Right kidney (tissue), 9 donors: ENCODE measurements around the gene SANBR.
"Not testable (repeated sequence)": the region's sequence is repeated elsewhere in the genome, so short reads cannot be mapped to it uniquely, and the experiment has no call there.

Source experiments
- DNase-seq: peaks from one replicate; pipeline ENCODE4 v3.0.0-alpha.2; 2016
- long read RNA-seq, 8 donors: transcript quantifications; one replicate each; lab custom pipeline, GENCODE V29; 2026

Gene SANBR
- long read RNA-seq, donor 1, full-length matches to known transcripts: 1 of 1 reads
- long read RNA-seq, donor 1, partial matches to known transcripts: 0 of 1 reads
- long read RNA-seq, donor 1, other reads (novel, unspliced or antisense): 0 of 1 reads
- long read RNA-seq, donor 2: 0 reads
- long read RNA-seq, donor 3: 0 reads
- long read RNA-seq, donor 4: 0 reads
- long read RNA-seq, donor 5, full-length matches to known transcripts: 1 of 1 reads
- long read RNA-seq, donor 5, partial matches to known transcripts: 0 of 1 reads
- long read RNA-seq, donor 5, other reads (novel, unspliced or antisense): 0 of 1 reads
- long read RNA-seq, donor 6: 0 reads
- long read RNA-seq, donor 7: 0 reads
- long read RNA-seq, donor 8, full-length matches to known transcripts: 1 of 1 reads
- long read RNA-seq, donor 8, partial matches to known transcripts: 0 of 1 reads
- long read RNA-seq, donor 8, other reads (novel, unspliced or antisense): 0 of 1 reads

- peak; percentile 89 for DNase-seq
Observed at GRCh38 chr2:61065714-61066709, at the start of gene SANBR. Gene SANBR (plus strand): TSS chr2:61065871. CDS start chr2:61070351, 4,480 bp downstream.

GRCh38 chr2:61015976-61016375 lies 49.7 kb upstream of the SANBR start:
- no peak for DNase-seq

- no peak for DNase-seq
Observed at GRCh38 chr2:61016392-61017002, 49.2 kb upstream of the SANBR start.

GRCh38 chr2:61017003-61017555 lies 48.6 kb upstream of the SANBR start:
- DNase-seq: peak; percentile 99

- peak; percentile 99 for DNase-seq
Observed at GRCh38 chr2:61017556-61018317, 47.9 kb upstream of the SANBR start, which contains the start of the genes PEX13 and PUS10. Gene PEX13 (plus strand): TSS chr2:61017720. CDS start chr2:61017760, 40 bp downstream. Gene PUS10 (minus strand): TSS chr2:61018255. CDS start chr2:61011890, 6,365 bp downstream.

- DNase-seq: no peak
Observed at GRCh38 chr2:61018318-61018755, 47.3 kb upstream of the SANBR start.

DNA sequence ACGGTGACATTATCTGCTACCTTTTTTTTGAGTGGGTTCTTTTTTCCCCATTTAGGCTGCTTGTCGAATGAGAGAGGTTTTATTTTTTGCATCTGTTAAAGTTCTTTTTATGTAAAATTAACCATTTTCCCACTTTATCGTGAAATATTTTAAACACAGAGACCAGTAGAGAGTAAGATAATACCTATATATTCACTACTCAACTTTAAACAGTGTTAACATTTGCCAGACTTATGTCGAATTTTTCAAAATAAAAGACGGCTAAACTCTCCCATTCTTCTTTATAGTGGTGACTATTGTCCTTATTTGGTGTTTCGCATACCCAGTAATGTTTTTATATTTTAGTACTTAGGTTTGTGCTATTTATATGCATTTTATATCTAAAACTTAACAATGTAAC lies 46.9 kb upstream of the SANBR start:
- DNase-seq: no peak

DNA sequence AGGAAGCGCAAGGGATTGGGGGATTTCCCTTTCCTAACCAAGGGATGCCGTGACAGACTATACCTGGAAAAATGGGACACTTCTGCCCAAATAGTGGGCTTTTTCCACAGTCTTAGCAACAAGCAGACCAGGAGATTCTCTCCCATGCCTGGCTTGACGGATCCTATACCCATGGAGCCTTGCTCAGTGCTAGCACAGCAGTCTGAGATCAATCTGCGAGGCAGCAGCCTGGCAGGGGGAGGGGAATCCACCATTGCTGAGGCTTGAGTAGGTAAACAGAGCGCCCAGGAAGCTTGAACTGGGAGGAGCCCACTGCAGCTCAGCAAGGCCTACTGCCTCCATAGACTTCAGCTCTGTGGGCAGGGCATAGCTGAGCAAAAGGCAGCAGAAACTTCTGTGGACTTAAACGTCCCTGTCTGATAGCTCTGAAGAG lies 44.4 kb upstream of the SANBR start:
- DNase-seq: no peak

GRCh38 chr2:61023670-61024069 lies 42.0 kb upstream of the SANBR start:
- DNase-seq: no peak

GRCh38 chr2:61029533-61029932 lies 36.1 kb upstream of the SANBR start:
- DNase-seq: no peak

GRCh38 chr2:61034592-61034991 lies 31.1 kb upstream of the SANBR start:
- not testable (repeated sequence) for DNase-seq

- not testable (repeated sequence) for DNase-seq
Observed at GRCh38 chr2:61036643-61037042, 29.0 kb upstream of the SANBR start.

- DNase-seq: no peak
Observed at GRCh38 chr2:61042807-61043206, 22.9 kb upstream of the SANBR start.

DNA sequence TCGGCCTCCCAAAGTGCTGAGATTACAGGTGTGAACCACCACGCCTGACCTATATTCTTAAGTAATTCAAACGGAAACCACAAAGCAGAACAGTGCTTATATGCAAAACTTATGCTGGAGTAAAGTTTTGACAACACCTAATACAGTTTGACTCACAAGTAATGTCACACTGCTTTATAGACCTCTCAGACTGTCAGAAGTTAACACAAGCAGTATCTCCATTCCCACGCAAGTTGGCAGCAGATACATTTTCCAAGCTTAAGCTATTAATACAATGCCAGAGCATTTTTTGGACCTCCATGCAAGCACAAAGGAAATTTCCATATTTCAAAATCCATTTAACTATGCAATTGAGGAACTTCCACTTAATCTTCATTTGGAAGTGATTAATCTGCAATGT lies 21.0 kb upstream of the SANBR start:
- DNase-seq: no peak

GRCh38 chr2:61045226-61045625 lies 20.4 kb upstream of the SANBR start:
- DNase-seq: no peak

DNA sequence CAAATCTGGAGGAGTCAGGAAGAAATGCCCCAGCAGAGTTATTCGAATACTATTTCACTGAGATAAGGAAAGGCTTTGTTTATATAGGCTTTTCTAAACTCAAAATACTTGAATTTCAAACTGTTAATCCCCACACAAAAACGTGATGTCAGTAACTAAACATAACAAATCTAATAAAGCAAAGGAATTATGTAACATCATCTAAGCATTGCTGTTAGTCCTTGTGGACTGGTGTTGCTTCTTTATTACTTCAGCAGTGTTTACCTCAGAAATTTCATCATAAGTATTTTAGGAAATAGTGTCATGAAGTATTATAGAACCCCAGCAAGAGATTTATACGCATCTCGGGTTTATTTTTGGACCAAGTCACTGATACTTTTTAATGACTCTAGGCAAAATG lies 19.7 kb upstream of the SANBR start:
- no peak for DNase-seq

- DNase-seq: no peak
Observed at GRCh38 chr2:61055557-61055956, 10.1 kb upstream of the SANBR start.

DNA sequence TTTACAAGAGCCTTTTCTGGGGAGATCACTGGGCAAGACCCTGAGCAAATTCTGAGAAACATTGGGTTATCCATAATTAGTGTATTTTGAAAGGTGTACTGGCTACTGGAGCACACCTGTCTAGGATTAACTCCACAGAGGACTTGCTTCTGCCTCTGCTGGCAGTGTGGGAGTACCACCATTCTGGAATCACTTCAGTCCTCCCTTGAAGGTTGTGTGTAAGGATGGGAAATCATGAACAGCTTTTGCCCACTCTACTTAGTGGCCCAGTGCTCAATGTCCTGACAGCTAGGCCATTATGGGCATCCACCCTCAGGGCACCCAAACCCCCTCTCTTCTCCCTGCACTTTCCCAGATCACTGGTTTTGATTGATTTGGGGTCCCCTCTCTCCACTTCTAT lies 8.1 kb upstream of the SANBR start:
- DNase-seq: no peak

GRCh38 chr2:61059382-61059781 lies 6.3 kb upstream of the SANBR start:
- DNase-seq: no peak

DNA sequence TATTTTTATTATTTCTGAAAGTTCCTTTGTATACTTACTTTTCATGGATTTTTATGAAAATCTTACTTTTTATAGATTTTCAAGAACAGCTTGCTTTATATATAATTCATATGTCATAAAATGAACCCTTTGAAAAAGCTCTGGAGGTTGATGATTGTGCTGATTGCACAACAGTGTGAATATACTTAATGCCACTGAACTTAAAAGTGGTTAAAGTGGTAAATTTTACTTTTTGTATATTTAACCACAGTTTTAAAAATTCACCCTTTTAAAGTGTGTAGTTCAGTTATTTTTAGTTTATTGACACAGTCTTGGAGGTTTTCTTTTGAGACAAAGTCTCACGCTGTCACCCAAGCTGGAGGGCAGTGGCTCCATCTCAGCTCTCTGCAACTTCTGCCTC lies 8.4 kb downstream of the SANBR start:
- DNase-seq: no peak

GRCh38 chr2:61085883-61086282 lies 20.2 kb downstream of the SANBR start:
- DNase-seq: no peak
